Heart left ventricle (tissue), 16 donors: ENCODE results near the gene MOK. TPM values are rescaled to one million over a fixed set of nuclear protein-coding genes. Genes with fewer than 3 reads are reported as not detected.

Source experiments
- ATAC-seq, 4 donors: fragments of 200-7000 bp; cut with Tn5 transposase; one replicate each; pipeline ENCODE4 v1.9.1; 2020 to 2022; ENCODE audit warnings: moderate library complexity in 4 of 4, mild to moderate bottlenecking in 3 of 4, moderate number of reproducible peaks in 1 of 4
- DNase-seq, 5 donors: peaks; one replicate each; pipeline ENCODE4 v3.0.0-alpha.2; 2020
- H3K27ac ChIP-seq, 12 donors: fragments of 200-600 bp; sonication (generic) in 4 of 12; one replicate each; pipeline versions ENCODE4 v1.5.0 to v1.8.0; 2016 to 2022; ENCODE audit warnings: mild to moderate bottlenecking in 2 of 12
- H3K27me3 ChIP-seq, 9 donors: fragments of 200-600 bp; sonication (generic) in 2 of 9; one replicate each; pipeline versions ENCODE4 v1.5.1 to v1.8.0; 2016 to 2022; ENCODE audit warnings: mild to moderate bottlenecking in 3 of 9
- H3K36me3 ChIP-seq, 9 donors: fragments of 200-600 bp; sonication (generic) in 2 of 9; one replicate each; pipeline versions ENCODE4 v1.5.0 to v1.8.0; 2018 to 2022; ENCODE audit warnings: mild to moderate bottlenecking in 2 of 9
- H3K4me1 ChIP-seq, 12 donors: fragments of 200-600 bp; sonication (generic) in 4 of 12; one replicate each; pipeline versions ENCODE4 v1.5.0 to v1.8.0; 2016 to 2022; ENCODE audit warnings: mild to moderate bottlenecking in 3 of 12
- H3K4me3 ChIP-seq, 12 donors: fragments of 200-600 bp; sonication (generic) in 4 of 12; one replicate each; pipeline versions ENCODE4 v1.5.0 to v1.8.0; 2017 to 2022; ENCODE audit warnings: mild to moderate bottlenecking in 9 of 12, moderate library complexity in 4 of 12
- H3K9me3 ChIP-seq, 12 donors: fragments of 200-600 bp; sonication (generic) in 4 of 12; one replicate each; pipeline versions ENCODE4 v1.5.0 to v1.8.0; 2016 to 2022; ENCODE audit warnings: mild to moderate bottlenecking in 1 of 12
- POLR2A ChIP-seq, 2 donors: fragments of 450-650 bp; IDR thresholded peaks; one replicate each; pipeline ENCODE4 v1.6.1; 2017; ENCODE audit warnings: antibody characterized with exemption in 2 of 2, mild to moderate bottlenecking in 2 of 2, moderate library complexity in 2 of 2
- WGBS, 4 donors: extraction: QIAGEN DNeasy Blood & Tissue Kit in 2 of 4; methylation state at CpG; one replicate each; pipeline versions ENCODE4 v1.1.5 to v1.1.7; 2013 to 2018; 5-methylcytosine and 5-hydroxymethylcytosine counted together
- intact Hi-C, 10 donors: fragments of 100-400 bp; cut with DNase I; formaldehyde crosslinking; loops; one replicate each; pipeline versions ENCODE4 v1.11.1 to v1.14.2; 2022
- polyA plus RNA-seq, 2 donors: library from polyadenylated mRNA; stranded (reverse); fragments of 200-250 nt; gene quantifications; one replicate each; pipeline ENCODE4 v1.2.3, GENCODE V29; 2013
- total RNA-seq, 9 donors: library from RNA; depleted of rRNA in 2 of 9; stranded (reverse); fragments of >200 nt in 2 of 9; fragmentation: NEBNext Ultra II Directional in 3 of 9; extraction: Animal tissue kit (Norgen Biotek cat#: 25700) in 3 of 9; gene quantifications; one replicate each; pipeline versions ENCODE4 v1.1.0 to v1.2.4, GENCODE V29; 2016 to 2023
- TF ChIP-seq, protein P1 (sequence below), 12 donors: fragments of 200-600 bp; sonication (generic) in 4 of 12; IDR thresholded peaks; one replicate each; pipeline versions ENCODE4 v1.5.0 to v1.8.0; 2018 to 2022; ENCODE audit warnings: antibody characterized with exemption in 12 of 12, mild to moderate bottlenecking in 5 of 12
- donor health status: ischemic (EF 13 %, LVEDD 7.1; RV severe dilation, severe dysfunction).
- donor health status: healthy with polysubstance abuse.
- donor health status: DM: no; HTN: yes; CAD: no.
- donor health status: DM: no; HTN: no; CAD: no.
- donor health status: ischemic (EF 25% LVEDD 6.9; RV normal size, moderate dysfunction).
- donor health status: ischemic (EF 25% LVEDD 5.7; RV mildly dilated, moderate dysfunction).
- donor health status: healthy.
- donor health status: DM: yes; HTN: yes; CAD: no.
- donor health status: ischemic (EF 35%, LVEDD 5.7; RV mildly dilated, moderate dysfunction).
- donor health status: nonischemic (EF 11% LVEDD 7.7; RV severe dilation, severe dysfunction).
- donor health status: DM: yes; HTN: yes; CAD: no.
- donor health status: PGD.
- donor health status: ischemic (EF 29% LVEDD 5.4; RV normal size, mild dysfunction).
- donor health status: nonischemic (EF 23%, LVEDD 6.1; RV moderate dilation, normal function).

Gene MOK
- total and polyA plus RNA-seq, 11 donors = 8.7 to 18.1 (median 12.7) TPM

- TF ChIP-seq, protein P1, sequence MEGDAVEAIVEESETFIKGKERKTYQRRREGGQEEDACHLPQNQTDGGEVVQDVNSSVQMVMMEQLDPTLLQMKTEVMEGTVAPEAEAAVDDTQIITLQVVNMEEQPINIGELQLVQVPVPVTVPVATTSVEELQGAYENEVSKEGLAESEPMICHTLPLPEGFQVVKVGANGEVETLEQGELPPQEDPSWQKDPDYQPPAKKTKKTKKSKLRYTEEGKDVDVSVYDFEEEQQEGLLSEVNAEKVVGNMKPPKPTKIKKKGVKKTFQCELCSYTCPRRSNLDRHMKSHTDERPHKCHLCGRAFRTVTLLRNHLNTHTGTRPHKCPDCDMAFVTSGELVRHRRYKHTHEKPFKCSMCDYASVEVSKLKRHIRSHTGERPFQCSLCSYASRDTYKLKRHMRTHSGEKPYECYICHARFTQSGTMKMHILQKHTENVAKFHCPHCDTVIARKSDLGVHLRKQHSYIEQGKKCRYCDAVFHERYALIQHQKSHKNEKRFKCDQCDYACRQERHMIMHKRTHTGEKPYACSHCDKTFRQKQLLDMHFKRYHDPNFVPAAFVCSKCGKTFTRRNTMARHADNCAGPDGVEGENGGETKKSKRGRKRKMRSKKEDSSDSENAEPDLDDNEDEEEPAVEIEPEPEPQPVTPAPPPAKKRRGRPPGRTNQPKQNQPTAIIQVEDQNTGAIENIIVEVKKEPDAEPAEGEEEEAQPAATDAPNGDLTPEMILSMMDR (IDR thresholded peaks at IDR 0.05) = no peak
- no peak for TF ChIP-seq POLR2A (IDR thresholded peaks at IDR 0.05)
- H3K4me1 ChIP-seq = peaks cover 0 to 15% (median 0%) of the 10 kb centered on the region in 12 donors
- H3K9me3 ChIP-seq = no peaks in the 10 kb centered on the region
- no peaks in the 10 kb centered on the region for H3K27me3 ChIP-seq
- 55 to 73% (median 63%) methylated on average over 6 of the region's 6 CpGs for WGBS, 4 donors
- DNase-seq (no peak), ATAC-seq (peak in 1 of 4 donors; percentile 34)
- H3K36me3 ChIP-seq = peaks cover 0 to 62% (median 56%) of the 10 kb centered on the region in 9 donors
- H3K27ac ChIP-seq = no peak overlapping the region
- intact Hi-C loops = loop anchor here in 1 of 10 donors (2.0 kb wide), 1 partner anchor 77 kb away; no protein-coding TSS in a partner anchor
- no peak overlapping the region for H3K4me3 ChIP-seq
Observed at GRCh38 chr14:102203382-102203781, 101.6 kb downstream of the MOK start.

- no peaks in the 10 kb centered on the region for H3K27me3 ChIP-seq
- DNase-seq (no peak), ATAC-seq (no peak)
- no peak overlapping the region for H3K27ac ChIP-seq
- 84 to 91% (median 88%) methylated on average over 3 of the region's 3 CpGs for WGBS, 4 donors
- intact Hi-C loops = loop anchor here in 1 of 10 donors (2.0 kb wide), 1 partner anchor 76 kb away; no protein-coding TSS in a partner anchor
- H3K4me1 ChIP-seq = peaks cover 0 to 15% (median 0%) of the 10 kb centered on the region in 12 donors
- peaks cover 0 to 64% (median 56%) of the 10 kb centered on the region in 9 donors for H3K36me3 ChIP-seq
- H3K9me3 ChIP-seq = no peaks in the 10 kb centered on the region
- no peak overlapping the region for H3K4me3 ChIP-seq
- TF ChIP-seq, protein P1 (IDR thresholded peaks at IDR 0.05) = no peak
- no peak for TF ChIP-seq POLR2A (IDR thresholded peaks at IDR 0.05)
Observed at GRCh38 chr14:102202944-102203343, 102.0 kb downstream of the MOK start.

DNA sequence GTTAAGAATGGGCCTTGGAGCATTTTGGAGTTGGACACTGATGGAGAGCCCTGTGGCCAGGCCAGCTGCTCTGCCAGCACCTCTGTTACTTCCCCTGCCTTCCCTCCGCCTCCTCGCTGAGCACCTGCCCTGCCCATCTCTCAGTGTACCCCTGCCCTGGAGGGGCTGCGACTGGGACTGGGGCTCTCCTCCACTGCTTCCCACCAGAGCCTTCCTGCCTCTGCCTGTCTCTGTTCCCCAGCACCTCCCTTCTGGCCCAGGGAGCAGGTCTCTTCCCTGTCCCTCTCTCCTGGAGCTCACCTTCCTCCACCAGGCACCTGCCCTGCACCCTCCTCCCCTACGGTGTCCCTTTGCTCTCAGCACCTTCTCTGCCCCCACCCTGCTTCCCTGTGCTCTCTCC lies 103.2 kb downstream of the MOK start:
- ATAC-seq = no peak
- DNase-seq = no peak
- no peak overlapping the region for H3K27ac ChIP-seq
- TF ChIP-seq POLR2A (IDR thresholded peaks at IDR 0.05) = no peak
- TF ChIP-seq, protein P1 (IDR thresholded peaks at IDR 0.05) = no peak
- intact Hi-C loops = loop anchor here in 1 of 10 donors (2.0 kb wide), 1 partner anchor 75 kb away; no protein-coding TSS in a partner anchor
- no peaks in the 10 kb centered on the region for H3K9me3 ChIP-seq
- WGBS, 4 donors = 82 to 87% (median 85%) methylated on average over 4 of the region's 4 CpGs
- H3K4me1 ChIP-seq = peaks cover 0 to 14% (median 2%) of the 10 kb centered on the region in 12 donors
- H3K27me3 ChIP-seq = no peaks in the 10 kb centered on the region
- no peak overlapping the region for H3K4me3 ChIP-seq
- peaks cover 0 to 72% (median 62%) of the 10 kb centered on the region in 9 donors for H3K36me3 ChIP-seq

GRCh38 chr14:102201353-102201738 lies 103.6 kb downstream of the MOK start:
- Histone ChIP-seq H3K9me3 (no peaks in the 10 kb centered on the region), H3K36me3 (peaks cover 0 to 76% (median 62%) of the 10 kb centered on the region in 9 donors), H3K4me3 (no peak overlapping the region), H3K27ac (no peak overlapping the region), H3K27me3 (no peaks in the 10 kb centered on the region), H3K4me1 (peaks cover 0 to 14% (median 2%) of the 10 kb centered on the region in 12 donors)
- no peak for TF ChIP-seq POLR2A (IDR thresholded peaks at IDR 0.05)
- TF ChIP-seq, protein P1 (IDR thresholded peaks at IDR 0.05) = no peak
- intact Hi-C loops = no loop called here
- ATAC-seq = no peak
- WGBS, 4 donors = 85 to 89% (median 88%) methylated on average over 9 of the region's 9 CpGs
- no peak for DNase-seq
